ENCODE measurements around the gene SV2C. TPM values are rescaled to one million over a fixed set of nuclear protein-coding genes. Genes with fewer than 3 reads are reported as not detected.

The SV2C gene
- total RNA-seq, 2 donors from 2014 or later = 0.04 to 0.15 TPM

GRCh38 chr5:76163111-76163628, 80.0 kb downstream of the SV2C start:
- H3K36me3 ChIP-seq = no peaks in the 10 kb centered on the region
- no peak for DNase-seq (ENCODE audit: low spot score)
- no peak for TF ChIP-seq CTCF (IDR thresholded peaks at IDR 0.05)
- no peaks in the 10 kb centered on the region for H3K4me1 ChIP-seq
- H3K27me3 ChIP-seq = no peaks in the 10 kb centered on the region
- no peak overlapping the region for H3K27ac ChIP-seq
- H3K9me3 ChIP-seq = no peaks in the 10 kb centered on the region
- H3K4me3 ChIP-seq = no peak overlapping the region

GRCh38 chr5:76165029-76165428, 81.8 kb downstream of the SV2C start:
- H3K4me3 ChIP-seq = no peak overlapping the region
- H3K27ac ChIP-seq = no peak overlapping the region
- H3K36me3 ChIP-seq = no peaks in the 10 kb centered on the region
- no peaks in the 10 kb centered on the region for H3K4me1 ChIP-seq
- no peak for DNase-seq (ENCODE audit: low spot score)
- no peaks in the 10 kb centered on the region for H3K9me3 ChIP-seq
- no peaks in the 10 kb centered on the region for H3K27me3 ChIP-seq
- TF ChIP-seq CTCF (IDR thresholded peaks at IDR 0.05) = no peak

- H3K4me3 ChIP-seq = no peak overlapping the region
- TF ChIP-seq CTCF (IDR thresholded peaks at IDR 0.05) = no peak
- no peak overlapping the region for H3K27ac ChIP-seq
- H3K36me3 ChIP-seq = no peaks in the 10 kb centered on the region
- no peaks in the 10 kb centered on the region for H3K27me3 ChIP-seq
- no peaks in the 10 kb centered on the region for H3K9me3 ChIP-seq
- no peaks in the 10 kb centered on the region for H3K4me1 ChIP-seq
- no peak for DNase-seq (ENCODE audit: low spot score)
Measured at GRCh38 chr5:76165711-76166374, 82.7 kb downstream of the SV2C start.

- DNase-seq (ENCODE audit: low spot score) = no peak
- H3K4me3 ChIP-seq = no peak overlapping the region
- TF ChIP-seq CTCF (IDR thresholded peaks at IDR 0.05) = no peak
- H3K27me3 ChIP-seq = no peaks in the 10 kb centered on the region
- no peaks in the 10 kb centered on the region for H3K9me3 ChIP-seq
- H3K4me1 ChIP-seq = no peaks in the 10 kb centered on the region
- H3K27ac ChIP-seq = no peak overlapping the region
- no peaks in the 10 kb centered on the region for H3K36me3 ChIP-seq
Measured at GRCh38 chr5:76166886-76167576, 83.8 kb downstream of the SV2C start.

- no peak for TF ChIP-seq CTCF (IDR thresholded peaks at IDR 0.05)
Measured at GRCh38 chr5:76169146-76169905, 86.1 kb downstream of the SV2C start.

More at GRCh38 chr5:76169146-76169905, 86.1 kb downstream of the SV2C start:
- Histone ChIP-seq H3K9me3 (no peaks in the 10 kb centered on the region), H3K4me3 (no peak overlapping the region), H3K4me1 (no peaks in the 10 kb centered on the region), H3K27ac (no peak overlapping the region), H3K36me3 (no peaks in the 10 kb centered on the region), H3K27me3 (no peaks in the 10 kb centered on the region)
- DNase-seq (ENCODE audit: low spot score) = no peak
